ENCODE measurements around the gene STIL.

Gene STIL

GRCh38 chr1:47332779-47333577 lies 19.0 kb upstream of the STIL start:
- no peak for TF ChIP-seq CTCF (IDR thresholded peaks at IDR 0.05; ENCODE audit: control insufficient read depth, insufficient read depth, low read depth, low read length, missing control alignments)
- no peak for DNase-seq (ENCODE audit: low read depth)
- peak overlapping the region; percentile 80 for H3K4me3 ChIP-seq (ENCODE audit: control insufficient read depth, low read depth, low read length)

GRCh38 chr1:47331875-47332274 lies 17.9 kb upstream of the STIL start:
- TF ChIP-seq CTCF (IDR thresholded peaks at IDR 0.05; ENCODE audit: control insufficient read depth, insufficient read depth, low read depth, low read length, missing control alignments), result no peak
- no peak for DNase-seq (ENCODE audit: low read depth)

GRCh38 chr1:47330212-47330611 lies 16.3 kb upstream of the STIL start:
- DNase-seq (ENCODE audit: low read depth), result no peak
- no peak overlapping the region for H3K4me3 ChIP-seq (ENCODE audit: control insufficient read depth, low read depth, low read length)
- no peak for TF ChIP-seq CTCF (IDR thresholded peaks at IDR 0.05; ENCODE audit: control insufficient read depth, insufficient read depth, low read depth, low read length, missing control alignments)

More at GRCh38 chr1:47331875-47332274, 17.9 kb upstream of the STIL start:
- no peak overlapping the region for H3K4me3 ChIP-seq (ENCODE audit: control insufficient read depth, low read depth, low read length)

DNA sequence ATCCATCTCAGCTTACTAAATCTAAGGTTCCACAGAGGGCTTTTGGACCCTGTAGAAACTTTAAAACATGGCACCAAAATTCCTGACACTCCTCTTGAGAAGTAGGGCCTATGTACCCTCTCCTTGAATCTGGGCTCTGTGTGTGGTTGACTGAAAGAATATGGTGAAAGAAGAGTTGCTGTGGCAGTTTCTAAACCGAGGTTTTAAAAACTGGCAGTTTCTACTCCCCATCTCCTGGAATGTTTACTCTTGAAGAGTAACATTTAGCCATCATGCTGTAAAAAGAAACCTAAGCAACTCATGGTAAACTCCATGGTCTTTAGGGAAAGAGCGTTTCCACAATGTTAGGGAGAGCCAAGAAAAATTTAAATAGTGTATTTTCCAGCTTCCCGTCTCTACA lies 15.0 kb upstream of the STIL start:
- TF ChIP-seq CTCF (IDR thresholded peaks at IDR 0.05; ENCODE audit: control insufficient read depth, insufficient read depth, low read depth, low read length, missing control alignments), result no peak
- no peak for DNase-seq (ENCODE audit: low read depth)
- H3K4me3 ChIP-seq (ENCODE audit: control insufficient read depth, low read depth, low read length), result no peak overlapping the region

- no peak overlapping the region for H3K4me3 ChIP-seq (ENCODE audit: control insufficient read depth, low read depth, low read length)
- DNase-seq (ENCODE audit: low read depth), result no peak
- TF ChIP-seq CTCF (IDR thresholded peaks at IDR 0.05; ENCODE audit: control insufficient read depth, insufficient read depth, low read depth, low read length, missing control alignments), result no peak
These were observed 12.3 kb upstream of the STIL start for GRCh38 chr1:47326271-47326670.

DNA sequence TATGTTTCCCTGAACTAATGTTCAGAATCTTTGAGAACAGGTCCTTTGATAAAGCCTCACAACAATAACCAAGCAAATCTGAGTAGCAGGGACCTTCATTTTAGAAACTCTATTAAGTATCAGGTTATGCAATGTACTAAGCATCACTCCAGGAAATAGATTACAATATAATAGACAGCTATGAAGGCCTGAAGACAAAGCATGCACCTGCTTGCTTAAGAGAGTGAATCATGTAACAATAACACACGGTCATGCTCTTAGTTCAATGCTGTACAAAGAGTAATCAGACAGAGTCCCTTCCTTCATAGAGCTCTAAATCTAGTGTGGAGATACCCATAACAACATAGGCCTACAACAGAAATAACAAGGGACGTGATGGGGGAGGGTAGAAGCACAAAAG lies 11.6 kb upstream of the STIL start:
- DNase-seq (ENCODE audit: low read depth), result no peak
- TF ChIP-seq CTCF (IDR thresholded peaks at IDR 0.05; ENCODE audit: control insufficient read depth, insufficient read depth, low read depth, low read length, missing control alignments), result no peak

More for the DNA sequence above, 11.6 kb upstream of the STIL start:
- no peak overlapping the region for H3K4me3 ChIP-seq (ENCODE audit: control insufficient read depth, low read depth, low read length)

Data from AG09309 (cell line).